GM21367 (cell line): ENCODE measurements around the gene ACTN4.
"Not testable (repeated sequence)": the region's sequence is repeated elsewhere in the genome, so short reads cannot be mapped to it uniquely, and the experiment has no call there.

Experiments
- ATAC-seq: cut with Tn5 transposase; IDR thresholded peaks from one replicate; pipeline ENCODE4 v1.9.1; 2021; ENCODE audit not compliant: unreplicated experiment

Gene ACTN4

DNA sequence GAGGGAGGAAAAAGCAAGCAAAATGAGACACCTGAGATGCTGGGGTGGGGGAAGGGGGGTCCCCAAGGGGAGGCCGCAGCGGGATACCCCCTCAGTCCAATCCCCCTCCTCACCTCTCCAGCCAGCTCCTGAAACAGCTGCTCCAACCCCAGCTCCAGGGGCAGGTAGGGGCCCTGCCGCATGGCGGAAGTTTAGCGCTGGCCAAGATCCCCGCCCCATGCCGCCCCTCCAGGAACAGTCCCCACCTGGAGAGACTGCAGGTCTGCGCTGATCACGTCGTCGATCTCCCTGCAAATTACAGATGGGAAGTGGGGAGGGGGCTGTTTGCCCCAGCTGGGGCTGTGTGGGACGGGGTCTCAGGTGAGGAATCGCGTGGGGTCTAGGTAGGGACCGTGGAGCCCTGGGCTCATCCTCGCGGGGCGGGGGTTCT is 87.8 kb downstream of the ACTN4 start:
- no peak for ATAC-seq

DNA sequence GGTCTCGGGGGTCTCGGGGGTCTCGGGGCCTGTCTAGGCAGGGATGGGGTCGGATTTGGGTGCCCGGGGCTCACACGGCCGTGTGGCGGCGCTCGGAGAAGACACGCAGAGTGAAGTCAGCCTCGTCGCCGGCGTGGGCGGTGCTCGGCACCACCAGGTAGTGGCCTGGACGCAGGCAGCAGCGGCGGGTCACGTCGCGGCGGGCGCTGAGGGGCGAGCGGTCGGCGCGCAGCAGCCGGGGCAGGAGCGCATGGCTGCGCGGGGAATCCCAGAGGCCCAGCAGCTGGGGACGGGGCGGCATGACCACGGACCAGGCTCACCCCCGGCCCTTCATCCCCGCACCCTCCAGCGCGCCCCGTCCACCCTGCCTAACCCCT is 88.6 kb downstream of the ACTN4 start:
- ATAC-seq: no peak

DNA sequence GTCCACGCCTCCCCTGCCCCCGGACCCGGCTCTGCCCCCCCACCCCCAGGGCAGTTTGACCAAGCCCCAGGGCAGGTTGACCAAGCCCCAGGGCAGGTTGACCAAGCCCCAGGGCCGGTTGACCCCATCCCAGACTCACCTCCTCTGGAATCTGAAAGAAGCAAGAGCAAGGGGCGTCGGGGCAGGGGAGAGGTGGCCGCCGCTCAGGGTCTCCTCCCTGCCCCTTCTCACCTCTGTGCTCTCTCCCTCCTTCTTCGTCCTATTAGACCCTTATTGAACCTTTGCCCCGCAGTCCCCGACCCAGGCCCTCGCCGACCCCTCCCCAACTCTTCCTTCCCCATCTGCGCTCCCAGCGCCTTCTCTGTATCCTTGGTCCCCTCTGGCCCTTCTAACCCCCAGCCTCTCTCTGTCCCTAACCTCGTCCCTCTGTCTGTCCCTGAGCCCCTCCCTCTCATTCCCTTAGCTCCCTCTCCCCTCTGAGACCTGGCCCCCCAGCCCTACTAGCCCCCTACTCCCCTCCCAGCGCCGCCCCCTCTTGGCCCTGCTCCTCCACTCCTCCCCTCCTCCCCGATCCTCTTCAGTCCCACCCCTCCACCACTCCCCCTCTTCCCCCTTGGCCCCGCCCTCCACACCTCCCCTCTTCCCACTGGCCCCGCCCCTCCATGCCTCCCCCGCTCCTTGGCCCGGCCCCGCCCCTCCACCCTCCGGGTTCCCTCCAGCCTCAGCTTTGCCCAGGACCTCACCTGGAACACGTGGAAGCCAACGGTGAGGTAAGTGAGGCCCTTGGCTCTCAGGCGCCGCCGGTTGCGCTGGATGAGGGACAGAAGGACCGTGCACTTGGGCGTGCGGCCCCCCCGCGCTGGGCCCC is 89.2 kb downstream of the ACTN4 start:
- ATAC-seq: no peak

DNA sequence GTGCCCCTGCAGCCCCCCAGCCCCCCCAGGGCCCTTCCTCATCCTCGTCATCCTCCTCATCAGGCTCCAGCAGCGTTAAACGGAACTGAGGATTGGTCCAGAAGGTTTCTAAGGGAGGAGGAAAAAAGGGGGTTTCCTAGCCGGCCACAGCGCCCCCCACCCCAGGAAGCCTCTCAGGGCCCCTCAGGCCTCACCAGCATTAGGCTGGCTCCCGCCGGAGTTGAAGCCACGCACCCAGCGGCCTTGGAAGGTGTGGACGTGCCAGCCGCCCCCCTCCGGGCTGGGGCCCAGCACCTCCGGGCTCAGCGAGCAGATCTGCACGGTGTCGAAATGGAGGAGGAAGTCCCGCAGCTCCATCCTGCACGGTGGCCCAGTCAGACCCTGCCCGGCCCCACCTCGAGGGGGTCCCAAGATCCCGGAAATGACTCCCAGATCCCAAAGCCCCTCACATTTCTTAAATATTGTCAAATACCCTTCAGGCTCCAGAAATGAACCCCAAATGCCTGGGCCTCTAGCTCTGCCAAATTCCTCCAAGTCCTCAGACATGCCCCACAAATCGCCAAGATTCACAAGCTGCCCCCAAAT is 89.9 kb downstream of the ACTN4 start:
- ATAC-seq: no peak

DNA sequence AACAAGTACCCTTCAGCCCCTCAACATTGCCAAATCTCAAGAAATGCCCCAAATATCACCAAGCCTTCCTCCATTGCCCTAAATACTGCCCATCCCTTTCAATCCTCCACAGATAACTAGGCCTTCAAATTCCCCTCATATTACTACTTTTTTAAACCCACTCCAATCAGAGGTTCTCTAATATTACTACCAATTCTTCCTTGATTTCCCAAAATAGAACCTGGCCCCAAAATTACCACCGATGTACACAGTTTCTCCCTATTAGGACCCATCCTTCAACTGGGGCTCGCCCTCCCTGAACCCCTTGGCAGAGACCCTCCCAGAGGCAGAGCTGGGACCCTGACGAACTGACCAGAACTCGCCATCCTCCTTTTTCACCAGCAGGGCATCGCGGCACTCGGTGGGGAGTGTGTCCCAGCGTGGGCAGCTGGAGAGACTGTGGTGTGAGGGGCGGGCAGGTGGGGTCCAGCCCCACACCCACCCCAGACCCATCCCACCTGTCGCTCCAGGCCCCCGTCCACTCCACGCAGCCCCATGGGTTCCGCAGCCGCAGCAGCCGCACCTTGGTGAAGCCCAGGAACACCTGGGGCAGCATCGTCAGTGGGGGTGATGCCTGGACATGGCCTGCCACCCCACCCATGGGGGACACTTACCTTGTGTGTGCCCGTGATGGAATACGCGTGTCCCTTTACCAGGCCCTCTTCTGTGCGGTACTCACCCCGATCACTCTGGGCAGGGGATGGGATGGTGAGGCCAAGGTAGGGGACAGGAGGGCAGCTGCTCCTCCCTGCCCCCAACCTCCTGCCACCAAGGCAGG is 90.7 kb downstream of the ACTN4 start:
- ATAC-seq: no peak

DNA sequence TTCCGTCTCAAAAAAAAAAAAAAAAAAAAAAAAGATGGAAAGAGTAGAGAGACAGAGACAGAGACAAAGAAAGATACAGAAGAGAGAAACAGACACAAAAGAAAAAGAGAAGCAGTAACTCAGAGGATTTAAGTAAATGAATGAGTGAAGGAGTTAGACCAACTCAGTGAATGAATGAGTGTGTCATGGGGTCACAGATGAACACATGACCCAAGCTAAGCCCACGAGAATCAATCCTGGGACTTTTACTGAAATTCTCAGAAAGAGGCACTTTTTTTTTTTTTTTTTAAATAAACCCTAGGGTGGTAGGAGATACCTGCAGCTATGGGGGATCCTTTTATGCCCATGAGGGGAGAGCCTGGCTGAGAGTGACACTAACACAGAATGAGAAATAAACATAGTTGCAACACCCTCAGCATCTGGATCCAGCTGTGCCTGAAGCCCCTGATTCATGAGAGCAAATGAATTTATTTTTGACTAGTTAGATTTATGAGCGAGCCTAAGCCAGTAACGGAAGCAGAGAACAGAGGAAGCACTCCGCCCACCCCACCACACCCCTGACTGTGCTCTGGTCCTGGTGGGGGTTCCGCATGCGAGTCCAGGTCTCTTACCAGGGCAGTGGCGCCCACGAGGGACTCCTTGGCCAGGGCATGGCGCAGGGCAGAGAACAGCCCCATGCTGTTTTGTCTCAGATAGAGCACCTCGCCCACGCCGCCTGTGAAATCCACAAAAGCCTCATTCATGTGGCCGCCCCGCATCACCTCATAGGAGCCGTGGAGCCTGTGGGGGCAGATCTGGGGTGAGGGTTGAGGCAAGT is 92.2 kb downstream of the ACTN4 start:
- ATAC-seq: no peak

DNA sequence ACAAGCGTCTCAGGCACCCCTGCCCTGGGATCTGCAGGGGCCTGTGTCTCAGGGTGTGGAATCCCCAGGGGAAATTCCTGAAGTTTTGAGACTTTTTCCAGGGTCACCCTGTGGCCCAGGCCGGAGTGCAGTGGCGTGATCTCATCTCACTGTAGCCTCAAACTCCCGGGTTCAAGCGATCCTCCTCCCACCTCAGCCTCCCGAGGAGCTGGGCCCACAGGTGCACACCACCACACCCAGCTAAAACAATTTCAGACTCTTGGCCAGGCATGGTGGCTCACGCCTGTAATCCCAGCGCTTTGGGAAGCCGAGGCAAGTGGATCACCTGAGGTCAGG is 92.8 kb downstream of the ACTN4 start:
- no peak for ATAC-seq

DNA sequence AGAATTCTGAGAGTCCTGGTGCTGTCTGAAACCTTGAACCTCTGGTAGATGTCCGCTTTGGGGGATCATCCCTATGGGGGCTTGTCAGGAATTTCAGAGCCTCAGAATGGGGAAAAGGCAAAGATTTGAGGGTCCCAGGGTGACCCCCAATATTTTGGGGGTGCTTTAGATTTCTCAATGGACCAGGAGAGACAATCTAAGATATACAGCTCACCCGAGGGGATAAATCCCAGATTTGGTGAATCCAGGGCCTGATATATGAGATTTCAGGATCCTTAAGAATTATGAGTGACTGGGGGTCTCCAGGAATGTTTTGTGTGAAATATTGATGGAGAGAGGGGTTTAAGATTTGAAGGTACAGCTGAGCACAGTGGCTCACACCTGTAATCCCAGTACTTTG is 93.5 kb downstream of the ACTN4 start:
- no peak for ATAC-seq

DNA sequence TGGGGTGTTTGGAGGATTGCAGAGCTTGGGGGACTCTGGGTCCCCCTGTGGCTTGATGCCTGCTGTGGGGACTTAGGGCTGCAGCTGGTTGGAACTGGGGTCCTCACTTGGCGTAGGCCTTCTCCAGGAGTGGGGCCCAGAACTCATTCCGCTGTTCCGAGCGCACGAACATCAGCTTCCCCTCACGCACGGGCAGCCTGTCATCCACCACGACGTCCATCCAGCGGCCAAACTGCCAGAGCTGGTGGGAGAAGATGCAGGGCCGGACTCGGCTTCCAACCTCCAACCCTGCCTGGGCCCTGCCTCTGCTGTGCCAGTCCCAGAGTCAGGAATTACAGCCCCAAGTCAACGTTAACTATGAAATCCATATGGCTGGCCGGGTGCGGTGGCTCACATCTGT is 94.2 kb downstream of the ACTN4 start:
- no peak for ATAC-seq

DNA sequence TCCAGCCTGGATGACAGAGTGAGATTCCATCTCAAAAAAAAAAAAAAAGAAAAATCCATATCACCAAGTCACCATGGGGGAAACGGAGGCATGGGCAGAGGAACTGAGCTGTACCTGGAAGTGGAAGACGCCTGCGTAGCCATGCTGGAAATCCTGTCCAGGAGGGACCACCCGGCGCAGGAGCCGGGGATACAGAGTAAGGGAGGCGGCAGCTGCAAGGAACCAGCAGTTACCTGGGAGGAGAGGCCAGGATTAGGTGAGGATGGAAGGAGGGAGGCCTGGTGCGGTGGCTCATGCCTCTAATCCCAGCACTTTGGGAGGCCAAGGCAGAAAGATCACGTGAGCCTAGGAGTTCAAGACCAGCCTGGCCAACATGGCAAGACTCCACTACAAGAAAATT is 94.8 kb downstream of the ACTN4 start:
- ATAC-seq: no peak

DNA sequence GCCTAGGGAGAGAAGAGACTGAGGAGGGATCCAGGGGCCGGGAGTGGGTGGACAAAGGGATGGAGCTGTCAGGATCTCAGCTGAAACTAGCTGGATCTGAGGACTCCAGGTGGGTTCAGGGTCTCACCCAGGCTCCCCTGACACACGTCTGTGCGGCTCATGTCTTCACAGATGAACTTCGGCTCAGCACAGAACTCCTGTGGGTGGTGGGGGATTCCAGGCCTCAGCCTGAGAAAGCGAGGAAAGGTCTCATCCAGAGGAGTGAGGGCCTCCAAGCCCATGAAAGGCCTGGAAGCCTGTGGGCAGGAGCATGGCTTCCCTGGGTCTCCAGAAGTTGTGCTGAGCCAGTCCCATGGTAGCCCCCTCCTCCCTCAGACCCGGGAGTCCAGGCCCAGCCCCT is 95.5 kb downstream of the ACTN4 start:
- ATAC-seq: no peak

DNA sequence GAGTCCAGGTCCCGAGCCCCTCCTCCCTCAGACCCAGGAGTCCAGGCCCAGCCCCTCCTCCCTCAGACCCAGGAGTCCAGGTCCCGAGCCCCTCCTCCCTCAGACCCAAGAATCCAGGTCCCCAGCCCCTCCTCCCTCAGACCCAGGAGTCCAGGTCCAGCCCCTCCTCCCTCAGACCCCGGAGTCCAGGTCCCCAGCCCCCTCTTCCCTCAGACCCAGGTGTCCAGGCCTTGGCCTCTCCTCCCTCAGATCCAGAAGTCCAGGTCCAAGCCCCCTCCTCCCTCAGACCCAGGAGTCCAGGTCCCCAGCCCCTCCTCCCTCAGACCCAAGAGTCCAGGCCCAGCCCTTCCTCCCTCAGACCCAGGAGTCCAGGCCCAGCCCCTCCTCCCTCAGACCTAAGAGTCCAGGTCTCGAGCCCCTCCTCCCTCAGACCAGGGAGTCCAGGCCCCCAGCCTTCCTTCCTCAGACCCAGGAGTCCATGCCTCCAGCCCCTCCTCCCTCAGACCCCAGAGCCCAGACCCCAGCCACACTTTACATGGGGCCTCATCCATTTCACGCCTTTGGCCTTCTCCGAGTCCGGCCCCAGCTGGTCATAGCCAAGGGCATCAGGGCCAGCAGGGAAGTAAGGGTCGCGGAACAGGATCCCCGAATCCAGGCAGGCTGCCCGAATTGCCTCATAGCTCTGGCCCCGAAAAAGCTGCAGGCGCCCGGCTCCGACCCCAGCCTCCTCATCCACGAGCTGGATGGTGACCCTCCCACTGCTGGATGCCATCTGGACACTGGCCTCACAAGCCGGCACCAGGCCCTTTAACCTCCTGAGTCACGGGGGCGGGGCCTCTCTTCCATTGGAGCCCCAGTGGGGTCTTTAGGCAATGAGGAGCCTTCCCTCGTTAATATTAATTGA is 96.2 kb downstream of the ACTN4 start:
- no peak for ATAC-seq

DNA sequence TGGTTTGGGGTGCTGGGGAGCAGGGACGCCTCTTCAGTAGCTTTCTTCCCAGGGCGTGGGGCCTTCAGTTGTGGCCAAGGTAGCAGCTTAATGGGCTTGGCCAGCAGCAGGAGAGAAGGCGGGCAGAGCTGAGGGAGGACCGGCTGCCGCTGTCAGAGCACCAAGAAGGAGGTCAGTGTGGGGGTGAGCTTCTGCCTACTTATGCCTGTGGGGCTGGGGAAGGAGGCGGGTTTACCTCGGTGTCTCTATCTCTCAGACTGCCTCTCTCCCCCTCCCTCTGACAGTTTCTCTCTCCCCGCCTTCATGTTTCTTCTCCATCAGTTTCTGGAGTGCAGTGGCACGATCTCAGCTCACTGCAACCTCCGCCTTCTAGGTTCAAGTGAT is 96.8 kb downstream of the ACTN4 start, which contains the start of gene CAPN12:
Gene CAPN12 (minus strand): TSS at position 177 of the 384 bp plus-strand sequence. CDS start 309 bp downstream, outside the sequence.
- ATAC-seq: no peak

DNA sequence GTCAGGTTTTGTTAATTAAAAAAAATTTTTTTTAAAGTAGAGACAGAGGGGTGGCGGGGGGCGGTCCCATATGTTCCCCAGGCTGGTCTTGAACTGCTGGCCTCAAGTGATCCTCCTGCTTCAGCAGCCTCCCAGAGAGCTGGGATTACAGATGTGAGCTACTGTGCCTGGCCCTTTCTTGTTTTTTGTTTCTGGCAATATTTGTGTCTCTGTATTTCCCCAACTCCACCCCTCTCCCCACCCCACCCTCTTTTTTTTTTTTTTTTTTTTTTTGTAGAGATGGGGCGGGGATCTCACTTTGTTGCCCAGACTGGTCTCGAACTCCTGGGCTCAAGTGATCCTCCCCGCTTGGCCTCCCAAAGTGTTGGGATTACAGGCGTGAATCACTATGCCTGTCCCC is 97.4 kb downstream of the ACTN4 start:
- ATAC-seq: no peak

DNA sequence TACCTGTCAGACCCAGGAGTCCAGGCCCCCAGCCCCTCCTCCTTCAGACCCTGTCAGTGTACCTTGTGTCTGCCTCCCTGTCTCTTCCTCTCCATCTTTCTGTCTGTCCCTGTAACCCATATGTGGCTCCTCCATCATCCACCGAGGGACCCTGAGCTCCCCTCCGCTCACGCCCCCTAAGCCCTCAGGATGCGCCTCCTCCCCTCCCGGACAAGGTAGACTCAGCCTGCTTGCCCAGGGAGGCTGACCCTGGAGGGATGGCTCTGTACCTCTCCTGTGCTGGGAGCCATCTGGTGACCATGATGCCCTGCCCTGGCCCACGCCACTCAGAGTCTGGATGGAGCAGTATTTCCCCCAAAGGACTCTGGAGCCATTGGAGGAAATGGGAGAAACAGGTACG is 97.9 kb downstream of the ACTN4 start:
- ATAC-seq: no peak

DNA sequence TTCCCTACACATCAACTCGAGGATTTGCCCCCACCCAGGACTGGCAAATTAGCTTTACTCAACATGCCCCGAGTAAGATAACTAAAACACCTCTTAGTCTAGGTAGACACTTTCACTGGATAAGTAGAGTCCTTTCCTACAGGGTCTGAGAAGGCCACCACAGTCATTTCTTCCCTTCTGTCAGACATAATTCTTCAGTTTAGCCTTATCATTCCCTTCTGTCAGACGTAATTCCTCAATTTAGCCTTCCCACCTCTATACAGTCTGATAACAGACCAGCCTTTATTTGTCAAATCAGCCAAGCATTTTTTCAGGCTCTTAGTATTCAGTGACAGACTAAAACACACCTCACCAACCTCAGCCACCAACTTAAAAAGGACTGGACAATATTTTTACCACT is 106.3 kb downstream of the ACTN4 start:
- ATAC-seq: not testable (repeated sequence)

DNA sequence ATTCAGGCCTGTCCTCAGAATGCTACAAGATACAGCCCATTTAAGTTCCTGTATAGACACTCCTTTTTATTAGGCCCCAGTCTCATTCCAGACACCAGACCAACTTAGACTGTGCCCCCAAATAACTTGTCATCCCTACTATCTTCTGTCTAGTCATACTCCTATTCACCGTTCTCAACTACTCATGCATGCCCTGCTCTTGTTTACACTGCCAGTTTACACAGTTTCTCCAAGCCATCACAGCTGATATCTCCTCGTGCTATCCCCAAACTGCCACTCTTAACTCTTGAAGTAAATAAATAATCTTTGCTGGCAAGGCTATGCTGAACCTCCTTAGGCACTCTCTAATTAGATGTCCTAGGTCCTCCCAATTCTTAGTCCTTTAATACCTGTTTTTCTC is 106.7 kb downstream of the ACTN4 start:
- ATAC-seq: not testable (repeated sequence)

DNA sequence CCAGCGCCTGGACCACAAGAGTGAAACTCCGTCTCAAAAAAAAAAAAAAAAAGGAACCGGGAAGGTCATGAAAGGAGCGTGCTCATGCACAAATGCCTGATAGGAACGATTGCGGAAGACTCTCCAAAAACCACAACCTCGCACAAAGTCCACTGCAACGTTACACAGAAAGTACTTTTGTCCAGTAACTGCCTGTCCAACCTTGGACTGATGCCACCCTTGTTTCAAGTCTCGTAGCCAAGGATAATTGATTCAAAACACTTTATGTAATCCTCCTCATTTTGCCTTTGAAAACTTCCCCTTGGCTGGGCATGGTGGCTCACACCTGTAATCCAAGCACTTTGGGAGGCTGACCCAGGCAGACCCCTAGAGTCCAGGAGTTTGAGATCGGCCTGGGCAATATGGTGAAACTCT is 112.1 kb downstream of the ACTN4 start:
- no peak for ATAC-seq

DNA sequence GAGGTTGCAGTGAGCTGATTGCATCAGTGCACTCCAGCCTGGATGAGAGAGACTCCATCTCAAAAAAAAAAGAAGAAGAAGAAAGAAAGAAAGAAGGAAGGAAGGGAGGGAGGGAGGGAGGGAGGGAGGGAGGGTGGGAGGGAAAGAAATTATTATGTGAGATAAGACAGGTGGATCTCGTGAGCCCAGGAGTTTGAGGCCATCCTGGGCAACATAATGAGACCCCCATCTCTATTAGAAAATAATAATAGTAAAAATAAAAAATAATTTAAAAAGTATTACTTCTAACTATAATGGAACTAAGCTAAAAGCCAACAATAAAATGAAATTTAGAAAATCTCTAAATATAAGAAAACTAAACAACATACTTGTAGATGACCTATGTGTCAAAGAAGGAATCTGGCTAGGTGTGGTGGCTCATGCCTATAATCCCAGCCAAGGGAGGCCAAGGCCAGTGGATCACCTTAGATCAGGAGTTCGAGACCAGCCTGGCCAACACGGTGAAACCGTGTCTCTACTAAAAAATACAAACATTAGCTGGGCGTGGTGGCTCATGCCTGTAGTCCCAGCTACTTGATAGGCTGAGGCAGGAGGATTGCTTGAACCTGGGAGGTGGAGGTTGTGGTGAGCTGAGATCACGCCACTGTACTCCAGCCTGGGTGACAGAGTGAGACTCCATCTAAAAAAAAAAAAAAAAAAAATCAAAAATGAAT is 113.5 kb downstream of the ACTN4 start:
- not testable (repeated sequence) for ATAC-seq
